Effector memory CD8-positive, alpha-beta T cell (primary cell): ENCODE measurements around the gene SLC6A14.

Experiments
- ATAC-seq: fragments of 150-1000 bp; cut with Tn5 transposase; replicated peaks from 2 replicates; pipeline ENCODE4 v1.10.0; 2021; ENCODE audit warnings: mild to moderate bottlenecking, moderate library complexity
- DNase-seq, 3 experiments: peaks; one replicate each; pipeline ENCODE4 v3.0.0; 2021
- H3K27ac Mint-ChIP-seq, 2 donors: one replicate each; pipeline ENCODE4 v1.8.0; 2022; ENCODE audit warnings: mild to moderate bottlenecking in 2 of 2, mixed read lengths in 2 of 2, moderate library complexity in 2 of 2
- H3K27me3 Mint-ChIP-seq, 2 donors: one replicate each; pipeline ENCODE4 v1.8.0; 2022; ENCODE audit warnings: mixed read lengths in 2 of 2
- H3K36me3 Mint-ChIP-seq: one replicate; pipeline ENCODE4 v1.8.0; 2022; ENCODE audit warnings: mild to moderate bottlenecking, moderate library complexity, mixed read lengths; ENCODE audit not compliant: insufficient read depth
- H3K4me1 Mint-ChIP-seq, 2 donors: one replicate each; pipeline ENCODE4 v1.8.0; 2022; ENCODE audit warnings: low read depth in 2 of 2, mixed read lengths in 2 of 2
- H3K4me3 Mint-ChIP-seq, 2 donors: one replicate each; pipeline ENCODE4 v1.8.0; 2022; ENCODE audit warnings: mild to moderate bottlenecking in 2 of 2, mixed read lengths in 2 of 2, moderate library complexity in 2 of 2
- H3K9me3 Mint-ChIP-seq, 2 donors: one replicate each; pipeline ENCODE4 v1.8.0; 2022; ENCODE audit warnings: mixed read lengths in 2 of 2
- total RNA-seq, 9 experiments: gene quantifications; one replicate each; lab custom pipeline; 2026; lab: John Stamatoyannopoulos, UW

The SLC6A14 gene
- 0 reads per million in 9 experiments for total RNA-seq

GRCh38 chrX:116436358-116436816, at the start of gene SLC6A14:
Gene SLC6A14 (plus strand): TSS chrX:116436606. CDS start chrX:116436710, 104 bp downstream.
- H3K4me3 Mint-ChIP-seq: no peak within 1 kb of the TSS

GRCh38 chrX:116395752-116396151, 40.7 kb upstream of the SLC6A14 start:
- no peak for ATAC-seq
- Mint-ChIP-seq H3K4me1 (no peaks in the 10 kb centered on the region), H3K27ac (no peak overlapping the region), H3K9me3 (no peaks in the 10 kb centered on the region), H3K27me3 (no peaks in the 10 kb centered on the region), H3K36me3 (no peaks in the 10 kb centered on the region), H3K4me3 (no peak overlapping the region)
- DNase-seq: no peak

More at GRCh38 chrX:116436358-116436816, at the start of gene SLC6A14:
- H3K27ac Mint-ChIP-seq: no peak within 1 kb of the TSS
- no peaks in the 10 kb centered on the region for H3K36me3 Mint-ChIP-seq
- no peaks in the 10 kb centered on the region for H3K27me3 Mint-ChIP-seq
- H3K9me3 Mint-ChIP-seq: peaks cover 3 to 9% of the 10 kb centered on the region in 2 donors
- no peaks in the 10 kb centered on the region for H3K4me1 Mint-ChIP-seq
- DNase-seq (no peak), ATAC-seq (no peak)

GRCh38 chrX:116399681-116400080, 36.7 kb upstream of the SLC6A14 start:
- Mint-ChIP-seq H3K27ac (no peak overlapping the region), H3K27me3 (no peaks in the 10 kb centered on the region), H3K36me3 (no peaks in the 10 kb centered on the region), H3K4me3 (no peak overlapping the region), H3K9me3 (peaks cover 0 to 5% of the 10 kb centered on the region in 2 donors), H3K4me1 (no peaks in the 10 kb centered on the region)
- no peak for DNase-seq
- ATAC-seq: no peak

DNA sequence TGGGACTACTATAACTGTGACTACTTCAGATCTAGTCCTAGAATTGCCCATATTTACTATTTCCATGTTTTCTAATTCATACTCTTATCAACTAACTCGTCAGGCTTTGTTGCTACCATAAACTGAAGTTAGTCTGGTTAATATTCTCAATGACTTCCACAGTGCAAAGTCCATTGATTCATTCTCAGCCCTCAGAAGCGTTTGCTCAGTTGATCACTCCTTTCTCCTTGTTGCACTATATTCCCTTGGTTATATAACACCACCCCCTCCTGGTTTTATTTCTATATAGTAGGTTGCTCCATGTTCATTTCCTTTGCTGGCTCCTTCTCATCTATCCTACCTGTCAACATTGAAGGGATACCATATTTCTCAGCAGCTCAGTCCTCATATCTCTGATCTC, 27.2 kb upstream of the SLC6A14 start:
- ATAC-seq: no peak
- no peaks in the 10 kb centered on the region for H3K36me3 Mint-ChIP-seq
- H3K9me3 Mint-ChIP-seq: peaks cover 9 to 13% of the 10 kb centered on the region in 2 donors
- no peaks in the 10 kb centered on the region for H3K27me3 Mint-ChIP-seq
- no peak for DNase-seq
- H3K4me1 Mint-ChIP-seq: no peaks in the 10 kb centered on the region
- H3K4me3 Mint-ChIP-seq: no peak overlapping the region
- no peak overlapping the region for H3K27ac Mint-ChIP-seq

DNA sequence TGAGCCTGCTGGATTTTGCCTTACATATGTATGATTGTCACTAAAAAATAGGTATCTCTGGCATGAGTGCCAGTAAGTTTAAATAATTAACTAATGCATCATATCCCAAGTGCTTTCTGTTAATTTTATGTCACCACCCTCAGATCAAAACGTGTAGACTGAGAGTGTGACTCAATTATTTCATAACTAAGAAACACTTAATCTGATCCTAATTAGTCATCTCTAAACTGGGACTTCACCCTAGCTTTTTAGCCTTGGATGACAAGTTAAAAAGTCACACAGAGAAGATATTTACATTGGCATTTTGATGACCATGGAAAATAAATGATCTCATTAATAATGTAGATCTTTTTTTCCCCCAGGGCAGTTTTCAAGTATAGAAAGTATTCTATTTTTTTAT, 23.1 kb upstream of the SLC6A14 start:
- no peaks in the 10 kb centered on the region for H3K27me3 Mint-ChIP-seq
- no peak overlapping the region for H3K27ac Mint-ChIP-seq
- ATAC-seq: no peak
- H3K36me3 Mint-ChIP-seq: no peaks in the 10 kb centered on the region
- no peak overlapping the region for H3K4me3 Mint-ChIP-seq
- DNase-seq: no peak
- H3K9me3 Mint-ChIP-seq: peaks cover 0 to 13% of the 10 kb centered on the region in 2 donors
- no peaks in the 10 kb centered on the region for H3K4me1 Mint-ChIP-seq

DNA sequence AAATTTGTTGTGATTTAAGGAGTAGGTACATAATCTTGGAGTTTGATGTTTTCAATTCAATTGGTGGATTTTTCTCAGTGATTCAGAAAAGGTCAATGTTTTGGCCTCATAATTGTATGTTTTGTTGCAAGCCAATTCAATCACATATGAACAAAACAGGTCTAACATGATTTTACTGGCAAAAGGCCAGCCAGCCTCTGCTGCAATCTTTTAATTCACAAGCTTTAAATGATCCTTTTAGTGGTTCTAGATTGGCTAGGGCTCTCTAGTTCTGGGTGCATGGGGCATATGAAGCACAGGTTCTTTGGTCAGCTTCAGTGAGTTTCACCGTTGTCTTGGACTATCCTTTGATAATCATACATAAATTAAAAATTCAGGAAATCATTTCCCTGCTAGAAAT, 19.2 kb upstream of the SLC6A14 start:
- Mint-ChIP-seq H3K4me3 (no peak overlapping the region), H3K9me3 (no peaks in the 10 kb centered on the region), H3K36me3 (no peaks in the 10 kb centered on the region), H3K27me3 (no peaks in the 10 kb centered on the region), H3K4me1 (no peaks in the 10 kb centered on the region), H3K27ac (no peak overlapping the region)
- no peak for ATAC-seq
- no peak for DNase-seq

DNA sequence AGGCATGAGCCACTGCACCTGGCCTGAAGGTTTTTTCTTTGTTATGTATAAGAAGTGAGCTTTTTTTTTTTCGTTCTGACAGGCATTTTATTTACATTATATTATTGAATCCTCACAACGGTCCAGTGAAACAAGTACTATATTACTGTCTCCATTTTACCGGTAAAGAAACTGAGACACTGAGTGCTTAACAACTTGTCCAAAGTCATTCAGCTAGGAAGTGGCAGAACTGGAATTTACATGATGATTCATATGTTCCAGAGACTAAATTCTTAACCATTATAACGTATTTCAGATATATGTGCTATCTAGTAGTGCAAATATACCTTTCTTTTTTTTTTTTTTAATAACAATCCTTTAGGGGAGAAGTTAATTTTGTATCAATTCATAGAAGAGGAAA, 18.4 kb upstream of the SLC6A14 start:
- no peak for DNase-seq
- H3K27me3 Mint-ChIP-seq: no peaks in the 10 kb centered on the region
- no peak for ATAC-seq
- H3K9me3 Mint-ChIP-seq: no peaks in the 10 kb centered on the region
- peaks cover 3% of the 10 kb centered on the region for H3K36me3 Mint-ChIP-seq
- no peaks in the 10 kb centered on the region for H3K4me1 Mint-ChIP-seq
- no peak overlapping the region for H3K27ac Mint-ChIP-seq
- H3K4me3 Mint-ChIP-seq: no peak overlapping the region

DNA sequence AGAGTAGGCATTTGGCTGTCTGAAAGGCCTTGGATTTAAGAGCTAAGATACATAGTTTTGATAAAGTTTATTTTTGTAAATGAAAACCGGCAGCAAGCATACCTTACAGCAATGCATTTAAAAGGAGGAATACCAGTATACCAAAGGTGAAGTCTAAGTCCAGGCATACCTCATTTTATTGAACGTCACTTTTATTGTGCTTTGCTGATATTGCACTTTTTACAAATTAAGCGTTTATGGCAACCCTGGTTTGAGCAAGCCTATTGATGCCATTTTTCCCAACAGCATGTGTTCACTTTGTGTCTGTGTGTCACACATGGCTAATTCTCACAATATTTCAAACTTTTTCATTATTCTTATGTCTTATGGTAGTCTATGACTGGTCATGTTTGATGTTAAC, 8.4 kb upstream of the SLC6A14 start:
- no peak for ATAC-seq
- no peak overlapping the region for H3K4me3 Mint-ChIP-seq
- H3K36me3 Mint-ChIP-seq: no peaks in the 10 kb centered on the region
- DNase-seq: no peak
- no peaks in the 10 kb centered on the region for H3K4me1 Mint-ChIP-seq
- no peaks in the 10 kb centered on the region for H3K9me3 Mint-ChIP-seq
- H3K27me3 Mint-ChIP-seq: no peaks in the 10 kb centered on the region
- no peak overlapping the region for H3K27ac Mint-ChIP-seq

- H3K4me3 Mint-ChIP-seq: no peak overlapping the region
- no peaks in the 10 kb centered on the region for H3K4me1 Mint-ChIP-seq
- no peaks in the 10 kb centered on the region for H3K27me3 Mint-ChIP-seq
- no peaks in the 10 kb centered on the region for H3K36me3 Mint-ChIP-seq
- H3K9me3 Mint-ChIP-seq: peaks cover 3 to 9% of the 10 kb centered on the region in 2 donors
- no peak overlapping the region for H3K27ac Mint-ChIP-seq
- ATAC-seq (no peak), DNase-seq (no peak)
Observed at GRCh38 chrX:116435597-116435996, 809 bp upstream of the SLC6A14 start.

DNA sequence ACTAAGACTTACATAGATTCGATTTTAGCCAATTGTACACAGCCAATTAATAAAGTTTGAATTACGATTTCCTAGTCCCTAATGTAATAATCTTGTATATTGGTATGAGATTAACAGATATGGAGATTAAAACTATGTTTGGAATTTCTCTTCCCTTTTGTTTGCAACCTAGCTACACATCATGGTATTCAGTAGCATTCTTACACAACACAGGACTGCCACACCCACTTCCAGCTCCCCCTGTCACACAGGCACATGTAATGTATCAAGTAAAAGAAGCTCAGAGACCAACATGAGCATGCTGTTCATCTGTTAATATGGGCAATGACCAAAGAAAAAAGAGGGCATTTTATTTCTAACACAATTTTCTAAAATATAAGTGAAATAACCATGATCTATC, 12.8 kb downstream of the SLC6A14 start:
- no peak overlapping the region for H3K4me3 Mint-ChIP-seq
- ATAC-seq (no peak), DNase-seq (no peak)
- H3K4me1 Mint-ChIP-seq: no peaks in the 10 kb centered on the region
- peaks cover 0 to under 1% of the 10 kb centered on the region in 2 donors for H3K9me3 Mint-ChIP-seq
- H3K27ac Mint-ChIP-seq: no peak overlapping the region
- H3K36me3 Mint-ChIP-seq: no peaks in the 10 kb centered on the region
- no peaks in the 10 kb centered on the region for H3K27me3 Mint-ChIP-seq

DNA sequence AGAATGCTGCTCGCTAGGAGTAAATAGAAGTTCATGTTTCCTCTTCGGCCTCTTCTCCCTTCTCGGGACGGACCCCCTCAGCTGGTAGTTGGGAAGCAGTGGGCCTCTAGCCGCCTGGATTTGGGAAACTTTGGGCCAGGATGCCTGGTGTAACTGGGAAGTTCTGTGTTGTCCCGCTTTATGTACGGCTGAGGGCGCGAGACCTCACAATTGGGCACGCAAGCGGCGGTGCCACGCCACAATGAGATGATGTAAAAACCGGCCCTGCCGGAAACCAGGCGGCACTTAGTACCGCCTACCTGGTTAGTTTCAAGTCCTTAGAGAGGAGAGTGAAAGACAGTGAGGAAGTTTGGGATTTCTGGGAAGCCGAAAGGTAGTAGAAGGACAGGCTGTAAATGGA, 26.4 kb downstream of the SLC6A14 start, which contains the start of gene CT83:
Gene CT83 (minus strand): TSS at position 155 of the 400 bp plus-strand sequence. CDS start 120 bp downstream, at position 35.
- Mint-ChIP-seq H3K36me3 (no peaks in the 10 kb centered on the region), H3K27me3 (no peaks in the 10 kb centered on the region)

GRCh38 chrX:116480059-116480458, 43.7 kb downstream of the SLC6A14 start:
- ATAC-seq (no peak), DNase-seq (no peak)
- H3K4me3 Mint-ChIP-seq: no peak overlapping the region
- H3K27me3 Mint-ChIP-seq: no peaks in the 10 kb centered on the region
- no peaks in the 10 kb centered on the region for H3K4me1 Mint-ChIP-seq
- H3K36me3 Mint-ChIP-seq: no peaks in the 10 kb centered on the region
- no peak overlapping the region for H3K27ac Mint-ChIP-seq
- peaks cover 6 to 7% of the 10 kb centered on the region in 2 donors for H3K9me3 Mint-ChIP-seq

More for the DNA sequence above, 26.4 kb downstream of the SLC6A14 start, which contains the start of gene CT83:
- no peak for DNase-seq
- no peak within 1 kb of the TSS for H3K27ac Mint-ChIP-seq
- H3K9me3 Mint-ChIP-seq: no peaks in the 10 kb centered on the region
- no peaks in the 10 kb centered on the region for H3K4me1 Mint-ChIP-seq
- H3K4me3 Mint-ChIP-seq: no peak within 1 kb of the TSS
- no peak for ATAC-seq

- H3K36me3 Mint-ChIP-seq: no peaks in the 10 kb centered on the region
- peaks cover 0 to 1% of the 10 kb centered on the region in 2 donors for H3K9me3 Mint-ChIP-seq
- DNase-seq (no peak), ATAC-seq (no peak)
- no peak overlapping the region for H3K27ac Mint-ChIP-seq
- H3K4me3 Mint-ChIP-seq: no peak overlapping the region
- no peaks in the 10 kb centered on the region for H3K4me1 Mint-ChIP-seq
- no peaks in the 10 kb centered on the region for H3K27me3 Mint-ChIP-seq
Observed at GRCh38 chrX:116490104-116490503, 53.7 kb downstream of the SLC6A14 start.

GRCh38 chrX:116493271-116493670, 56.9 kb downstream of the SLC6A14 start:
- Mint-ChIP-seq H3K36me3 (no peaks in the 10 kb centered on the region), H3K4me1 (no peaks in the 10 kb centered on the region), H3K9me3 (peaks cover 0 to 1% of the 10 kb centered on the region in 2 donors), H3K27me3 (no peaks in the 10 kb centered on the region), H3K4me3 (no peak overlapping the region), H3K27ac (no peak overlapping the region)
- DNase-seq (no peak), ATAC-seq (no peak)

GRCh38 chrX:116499780-116500179, 63.4 kb downstream of the SLC6A14 start:
- H3K27me3 Mint-ChIP-seq: no peaks in the 10 kb centered on the region
- peaks cover 2 to 4% of the 10 kb centered on the region in 2 donors for H3K9me3 Mint-ChIP-seq
- ATAC-seq: no peak
- no peak overlapping the region for H3K27ac Mint-ChIP-seq
- H3K4me3 Mint-ChIP-seq: no peak overlapping the region
- H3K36me3 Mint-ChIP-seq: no peaks in the 10 kb centered on the region
- DNase-seq: no peak
- no peaks in the 10 kb centered on the region for H3K4me1 Mint-ChIP-seq
